H9 (cell line): ENCODE results near the gene PLXND1. TPM values are rescaled to one million over a fixed set of nuclear protein-coding genes. Genes with fewer than 3 reads are reported as not detected.
A peak's percentile ranks its signal among the peaks of the same experiment; 100 is the strongest.

Experiments used
- DNase-seq: peaks from one replicate; pipeline ENCODE4 v3.0.0-alpha.2; 2017
- H2AFZ ChIP-seq: one replicate; pipeline ENCODE4 v1.6.1; 2013; ENCODE audit warnings: mild to moderate bottlenecking, low read length, control low read depth, moderate library complexity
- H2AK5ac ChIP-seq: 2 replicates; pipeline ENCODE4 v1.6.1; 2013; ENCODE audit warnings: low read length, control low read depth, mixed read lengths; ENCODE audit not compliant: insufficient read length
- H2BK120ac ChIP-seq: one replicate; pipeline ENCODE4 v1.6.1; 2013; ENCODE audit warnings: low read depth, mild to moderate bottlenecking, low read length, control low read depth, inconsistent platforms; ENCODE audit not compliant: poor library complexity, severe bottlenecking
- H2BK12ac ChIP-seq: 2 replicates; pipeline ENCODE4 v1.6.1; 2013; ENCODE audit warnings: low read length, control low read depth, mixed read lengths, low read depth; ENCODE audit not compliant: insufficient read length
- H2BK15ac ChIP-seq: 2 replicates; pipeline ENCODE4 v1.6.1; 2013; ENCODE audit warnings: low read depth, low read length, control low read depth
- H2BK20ac ChIP-seq: one replicate; pipeline ENCODE4 v1.6.1; 2013; ENCODE audit warnings: low read depth, mild to moderate bottlenecking, low read length, control low read depth, inconsistent platforms; ENCODE audit not compliant: poor library complexity, severe bottlenecking
- H2BK5ac ChIP-seq: 2 replicates; pipeline ENCODE4 v1.6.1; 2013; ENCODE audit warnings: low read length, control low read depth, mixed read lengths; ENCODE audit not compliant: insufficient read length
- H3K14ac ChIP-seq: 2 replicates; pipeline ENCODE4 v1.6.1; 2013; ENCODE audit warnings: low read length, control low read depth; ENCODE audit not compliant: insufficient read depth
- H3K18ac ChIP-seq: 2 replicates; pipeline ENCODE4 v1.6.1; 2013; ENCODE audit warnings: low read depth, mild to moderate bottlenecking, mixed read lengths, low read length, control low read depth; ENCODE audit not compliant: insufficient read length
- H3K23ac ChIP-seq: 2 replicates; pipeline ENCODE4 v1.6.1; 2013; ENCODE audit warnings: low read length, control low read depth, mixed read lengths, low read depth; ENCODE audit not compliant: insufficient read length
- H3K23me2 ChIP-seq: 2 replicates; pipeline ENCODE4 v1.6.1; 2013; ENCODE audit warnings: low read depth, mild to moderate bottlenecking, mixed read lengths, low read length, control low read depth; ENCODE audit not compliant: insufficient read length, poor library complexity, severe bottlenecking
- H3K27ac ChIP-seq: 2 replicates; pipeline ENCODE4 v1.5.1; 2013; ENCODE audit warnings: low read length, control low read depth, mixed read lengths, low read depth; ENCODE audit not compliant: insufficient read length
- H3K27me3 ChIP-seq: 2 replicates; pipeline ENCODE4 v1.6.1; 2013; ENCODE audit warnings: low read length, control low read depth, inconsistent platforms; ENCODE audit not compliant: insufficient read depth
- H3K4ac ChIP-seq: 2 replicates; pipeline ENCODE4 v1.6.1; 2013; ENCODE audit warnings: low read depth, mild to moderate bottlenecking, control low read depth, inconsistent platforms, low read length, moderate library complexity
- H3K4me1 ChIP-seq: 2 replicates; pipeline ENCODE4 v1.6.1; 2013; ENCODE audit warnings: low read length, control low read depth, inconsistent platforms; ENCODE audit not compliant: insufficient read depth
- H3K4me2 ChIP-seq: 2 replicates; pipeline ENCODE4 v1.6.1; 2013; ENCODE audit warnings: low read length, control low read depth, mixed read lengths; ENCODE audit not compliant: insufficient read length, insufficient read depth
- H3K56ac ChIP-seq: 2 replicates; pipeline ENCODE4 v1.6.1; 2013; ENCODE audit warnings: low read depth, mild to moderate bottlenecking, mixed read lengths, low read length, control low read depth; ENCODE audit not compliant: insufficient read length
- H3K79me1 ChIP-seq: 2 replicates; pipeline ENCODE4 v1.6.1; 2013; ENCODE audit warnings: low read depth, mild to moderate bottlenecking, moderate library complexity, low read length, control low read depth, inconsistent platforms; ENCODE audit not compliant: insufficient read depth, poor library complexity, severe bottlenecking
- H3K79me2 ChIP-seq: 2 replicates; pipeline ENCODE4 v1.6.1; 2013; ENCODE audit warnings: low read length, control low read depth, inconsistent platforms; ENCODE audit not compliant: insufficient read depth
- H3K9ac ChIP-seq: 2 replicates; pipeline ENCODE4 v1.6.1; 2013; ENCODE audit warnings: low read length, control low read depth, mixed read lengths; ENCODE audit not compliant: insufficient read length; ENCODE audit errors: extremely low read depth
- H3K9me3 ChIP-seq: one replicate; pipeline ENCODE4 v1.6.1; 2013; ENCODE audit warnings: low read depth, low read length, inconsistent platforms; ENCODE audit not compliant: control insufficient read depth
- H3T11ph ChIP-seq: one replicate; pipeline ENCODE4 v1.6.1; 2013; ENCODE audit warnings: mild to moderate bottlenecking, low read length, control low read depth, inconsistent platforms
- H4K20me1 ChIP-seq: one replicate; pipeline ENCODE4 v1.6.1; 2013; ENCODE audit not compliant: control insufficient read depth, insufficient read length, insufficient read depth
- H4K5ac ChIP-seq: 2 replicates; pipeline ENCODE4 v1.6.1; 2013; ENCODE audit warnings: low read depth, mild to moderate bottlenecking, mixed read lengths, low read length, control low read depth; ENCODE audit not compliant: insufficient read length
- H4K8ac ChIP-seq: replicated peaks from 2 replicates; pipeline ENCODE4 v1.6.1; 2013; ENCODE audit warnings: low read length, control low read depth, mixed read lengths, low read depth; ENCODE audit not compliant: insufficient read length
- H4K91ac ChIP-seq: 2 replicates; pipeline ENCODE4 v1.6.1; 2013; ENCODE audit warnings: low read depth, mild to moderate bottlenecking, moderate library complexity, mixed read lengths, low read length, control low read depth; ENCODE audit not compliant: insufficient read length
- H3K27ac Mint-ChIP-seq, 3 experiments: 2 replicates in 2 of 3; 3 replicates in 1 of 3; pipeline ENCODE4 v1.8.0; 2020 to 2021; ENCODE audit warnings: mixed read lengths in 3 of 3, mild to moderate bottlenecking in 1 of 3, moderate library complexity in 1 of 3
- H3K27me3 Mint-ChIP-seq: 2 replicates; pipeline ENCODE4 v1.8.0; 2021; ENCODE audit warnings: low read depth, mild to moderate bottlenecking, moderate library complexity, mixed read lengths
- H3K36me3 Mint-ChIP-seq, 3 experiments: 2 replicates in 2 of 3; 3 replicates in 1 of 3; pipeline ENCODE4 v1.8.0; 2020 to 2021; ENCODE audit warnings: low read depth in 3 of 3, mixed read lengths in 3 of 3; ENCODE audit not compliant: insufficient read depth in 1 of 3
- H3K4me1 Mint-ChIP-seq, 2 experiments: 2 replicates each; pipeline ENCODE4 v1.8.0; 2020; ENCODE audit warnings: mixed read lengths in 2 of 2
- H3K4me3 Mint-ChIP-seq, 2 experiments: 2 replicates in 1 of 2; 3 replicates in 1 of 2; pipeline ENCODE4 v1.8.0; 2020 to 2021; ENCODE audit warnings: mild to moderate bottlenecking in 2 of 2, mixed read lengths in 2 of 2, moderate library complexity in 1 of 2
- H3K9me3 Mint-ChIP-seq, 2 experiments: 2 replicates in 1 of 2; 3 replicates in 1 of 2; pipeline ENCODE4 v1.8.0; 2020; ENCODE audit warnings: mild to moderate bottlenecking in 2 of 2, mixed read lengths in 2 of 2, moderate library complexity in 1 of 2
- CTCF ChIP-seq: fragments of 200-600 bp; sonication (generic); conservative IDR thresholded peaks from 3 replicates; pipeline ENCODE4 v1.8.0; 2021; ENCODE audit warnings: antibody characterized with exemption, mild to moderate bottlenecking
- WGBS: extraction: QIAGEN DNeasy Blood & Tissue Kit; methylation state at CpG from one replicate; pipeline ENCODE4 v1.1.7; 2013; ENCODE audit warnings: missing lambda C conversion rate, low lambda C conversion rate, mixed read lengths; ENCODE audit not compliant: insufficient read length; ENCODE audit errors: extremely low coverage; 5-methylcytosine and 5-hydroxymethylcytosine counted together
- total RNA-seq: library from RNA; stranded (reverse); gene quantifications from 2 replicates; pipeline ENCODE4 v1.2.1, GENCODE V29; 2021

The PLXND1 gene
- total RNA-seq, 1 experiment from 2014 or later = 50.9 TPM

GRCh38 chr3:129597087-129597999 is 9.1 kb downstream of the PLXND1 start:
- Mint-ChIP-seq H3K36me3 (peaks cover 0 to 1% (median 0%) of the 10 kb centered on the region in 3 experiments; a peak in 2 of 7 replicates), H3K9me3 (peaks cover 0 to 2% of the 10 kb centered on the region in 2 experiments; a peak in 1 of 5 replicates), H3K27ac (peak overlapping the region in 1 of 3 experiments; percentile 55; a peak in 1 of 7 replicates), H3K27me3 (no peaks in the 10 kb centered on the region), H3K4me3 (no peak overlapping the region), H3K4me1 (peaks cover 63 to 81% of the 10 kb centered on the region in 2 experiments)
- Histone ChIP-seq H2BK15ac (no peak overlapping the region), H2BK120ac (no peak overlapping the region), H3K79me2 (peaks cover 3% of the 10 kb centered on the region; the same call in 1 of the 2 replicates), H2BK12ac (no peak overlapping the region), H2BK20ac (no peak overlapping the region), H3K56ac (no peak overlapping the region), H3K4ac (no peak overlapping the region), H4K91ac (no peak overlapping the region), H4K8ac (no peak overlapping the region), H3K9me3 (no peaks in the 10 kb centered on the region), H3K23me2 (no peaks in the 10 kb centered on the region), H3K18ac (no peak overlapping the region), H2AFZ (no peak overlapping the region), H3K27me3 (no peaks in the 10 kb centered on the region), H3K23ac (no peak overlapping the region), H3T11ph (no peak overlapping the region), H2BK5ac (no peak overlapping the region), H3K27ac (no peak overlapping the region), H3K4me2 (no peak overlapping the region), H3K4me1 (peaks cover 4% of the 10 kb centered on the region; the same call in 1 of the 2 replicates), H2AK5ac (no peak overlapping the region), H3K79me1 (no peaks in the 10 kb centered on the region), H3K14ac (no peak overlapping the region), H3K9ac (no peak overlapping the region), H4K20me1 (no peaks in the 10 kb centered on the region), H4K5ac (no peak overlapping the region)
- TF ChIP-seq CTCF = no peak
- WGBS = no CpG with 5 or more reads among the region's 31 CpGs
- DNase-seq = no peak
